Panc1 (cell line): ENCODE measurements around the gene EXT2.

Experiments
- CTCF ChIP-seq: fragments of 450-650 bp; IDR thresholded peaks from 2 replicates; pipeline ENCODE4 v1.5.1; 2017; ENCODE audit warnings: mild to moderate bottlenecking
- POLR2AphosphoS5 ChIP-seq: IDR thresholded peaks from 2 replicates; pipeline ENCODE4 v1.6.1; 2012; ENCODE audit warnings: mild to moderate bottlenecking, low read depth, low read length, moderate library complexity

DNA sequence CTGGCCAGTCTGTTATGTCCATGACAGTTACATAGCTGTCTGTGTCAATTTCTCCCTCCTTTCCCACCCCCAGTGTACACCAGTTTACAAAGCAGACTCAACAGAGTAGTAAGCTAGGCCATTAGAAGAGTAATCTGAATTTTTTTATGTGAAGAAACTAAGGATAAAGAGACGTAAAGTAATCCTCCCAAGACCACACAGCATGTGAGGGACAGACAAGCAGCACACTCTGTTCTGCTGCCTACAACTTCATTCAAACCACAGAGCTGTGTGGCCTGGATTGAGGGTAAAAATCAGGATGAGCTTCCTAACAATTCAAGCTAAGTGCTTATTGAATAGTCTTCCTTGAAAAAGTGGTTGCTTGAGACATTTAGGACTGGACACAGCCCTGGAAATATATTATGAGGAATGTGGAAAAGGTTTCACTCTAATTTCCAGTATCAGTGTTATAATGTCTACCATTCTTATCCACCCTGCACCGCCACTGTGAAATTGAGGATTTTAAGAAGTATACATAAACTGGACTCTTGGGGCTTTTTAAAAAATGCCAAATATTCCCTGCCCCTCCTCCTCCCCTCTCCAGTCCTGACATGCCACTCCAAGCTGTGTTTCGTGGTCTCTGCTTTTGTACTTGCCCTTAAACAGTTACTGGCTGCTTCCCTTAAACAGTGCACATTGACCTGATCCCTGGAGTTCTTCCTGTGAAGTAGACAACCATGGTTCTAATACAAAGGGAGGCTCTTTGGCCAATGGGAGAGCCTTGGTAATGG lies 40.9 kb downstream of the EXT2 start:
- TF ChIP-seq CTCF (no peak), POLR2AphosphoS5 (no peak)
